OCI-LY3 (cell line): ENCODE measurements around the gene GABRG3.

Experiments used
- CTCF ChIP-seq: fragments of 200-600, 300-600 bp; sonication (generic); IDR thresholded peaks from 2 replicates; pipeline ENCODE4 v1.5.1; 2014; ENCODE audit warnings: antibody characterized with exemption, low read length, low read depth
- EZH2phosphoT487 ChIP-seq: fragments of 200-600 bp; shearing (Covaris generic); IDR thresholded peaks from 2 replicates; pipeline ENCODE4 v1.6.1; 2018; ENCODE audit warnings: antibody characterized with exemption, mixed run types, low read depth

DNA sequence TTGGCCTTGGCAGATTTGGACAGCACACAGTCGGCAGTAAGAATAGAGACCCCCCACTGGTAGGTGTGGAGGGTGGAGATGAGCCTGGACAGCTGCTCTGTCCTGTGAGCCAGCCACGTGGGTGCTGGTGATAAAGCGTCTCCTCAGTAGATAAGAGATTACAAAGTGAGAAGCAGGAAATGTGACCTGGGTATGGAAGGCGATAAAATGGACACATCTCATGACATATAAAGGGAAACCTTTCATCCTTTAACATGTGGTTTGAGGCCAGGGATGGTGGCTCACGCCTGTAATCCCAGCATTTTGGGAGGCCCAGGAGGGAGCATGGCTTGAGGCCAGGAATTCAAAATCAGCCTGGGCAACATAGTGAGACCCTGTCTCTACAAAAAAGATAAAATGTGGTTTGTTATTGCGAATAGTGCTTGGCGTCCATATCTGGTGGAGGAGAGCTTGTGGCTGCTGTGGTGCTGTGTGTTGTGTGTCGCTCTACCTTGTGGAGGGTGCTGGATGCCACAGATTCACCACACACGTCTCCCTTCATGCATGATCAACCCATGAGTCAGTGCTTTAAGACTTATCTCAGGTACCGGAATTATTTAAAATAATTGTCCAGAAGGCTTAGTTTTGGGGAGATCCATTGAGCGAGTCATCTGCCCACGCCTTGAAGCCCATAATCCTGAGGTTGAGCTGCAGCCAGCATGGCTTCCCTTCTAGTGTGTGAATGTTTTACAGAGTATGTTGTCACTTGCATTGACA, 157.0 kb downstream of the GABRG3 start:
- TF ChIP-seq CTCF (no peak), EZH2phosphoT487 (no peak)
